ENCODE data around the gene UCK2. TPM values are rescaled to one million over a fixed set of nuclear protein-coding genes. Genes with fewer than 3 reads are reported as not detected.

The UCK2 gene
- total RNA-seq, 1 experiment from 2014 or later: 63.7 TPM

Other genes starting within 250 kb of the UCK2 start
- gene MGST3, start 196.4 kb upstream of the UCK2 start, total RNA-seq (2014; rRNA removed; shearing (Covaris generic)): 123 and 167 TPM in 2 replicates
- gene ALDH9A1, start 129.1 kb upstream of the UCK2 start, total RNA-seq (2014; rRNA removed; shearing (Covaris generic)): 52.0 and 72.4 TPM in 2 replicates
- gene TMCO1, start 58.7 kb upstream of the UCK2 start, total RNA-seq (2014; rRNA removed; shearing (Covaris generic)): 171 and 296 TPM in 2 replicates